AG20443 (cell line): Measurements from ENCODE around the gene TCP11L2.
A peak's percentile ranks its signal among the peaks of the same experiment; 100 is the strongest.
"Not testable (repeated sequence)": the region's sequence is repeated elsewhere in the genome, so short reads cannot be mapped to it uniquely, and the experiment has no call there.

Experiments
- DNase-seq: peaks from one replicate; pipeline ENCODE4 v3.0.0; 2012; ENCODE audit warnings: low spot score, mixed read lengths

The TCP11L2 gene

GRCh38 chr12:106307181-106307580, 4.6 kb downstream of the TCP11L2 start:
- DNase-seq: no peak

GRCh38 chr12:106308121-106308520, 5.6 kb downstream of the TCP11L2 start:
- no peak for DNase-seq

GRCh38 chr12:106308611-106309010, 6.1 kb downstream of the TCP11L2 start:
- DNase-seq: no peak

GRCh38 chr12:106309671-106310505, 7.4 kb downstream of the TCP11L2 start:
- peak; percentile 74 for DNase-seq

GRCh38 chr12:106310687-106311086, 8.2 kb downstream of the TCP11L2 start:
- DNase-seq: no peak

- DNase-seq: no peak
Observed at GRCh38 chr12:106311139-106311538, 8.6 kb downstream of the TCP11L2 start.

- DNase-seq: not testable (repeated sequence)
Observed at GRCh38 chr12:106313413-106313812, 10.9 kb downstream of the TCP11L2 start.

GRCh38 chr12:106315523-106315922, 13.0 kb downstream of the TCP11L2 start:
- DNase-seq: no peak

GRCh38 chr12:106317406-106318082, 15.0 kb downstream of the TCP11L2 start:
- DNase-seq: no peak

GRCh38 chr12:106321139-106321850, 18.8 kb downstream of the TCP11L2 start:
- DNase-seq: peak; percentile 21

- no peak for DNase-seq
Observed at GRCh38 chr12:106323537-106323936, 21.0 kb downstream of the TCP11L2 start.

GRCh38 chr12:106327309-106327869, 24.9 kb downstream of the TCP11L2 start:
- DNase-seq: no peak

- DNase-seq: no peak
Observed at GRCh38 chr12:106328735-106329134, 26.2 kb downstream of the TCP11L2 start.

GRCh38 chr12:106329231-106329982, 26.9 kb downstream of the TCP11L2 start:
- peak; percentile 17 for DNase-seq

GRCh38 chr12:106331599-106331998, 29.1 kb downstream of the TCP11L2 start:
- DNase-seq: no peak

GRCh38 chr12:106332536-106332935, 30.0 kb downstream of the TCP11L2 start:
- no peak for DNase-seq

GRCh38 chr12:106333010-106333409, 30.5 kb downstream of the TCP11L2 start:
- no peak for DNase-seq

- no peak for DNase-seq
Observed at GRCh38 chr12:106333756-106334155, 31.2 kb downstream of the TCP11L2 start.

GRCh38 chr12:106341086-106341877, 38.7 kb downstream of the TCP11L2 start:
- peak; percentile 25 for DNase-seq

GRCh38 chr12:106342397-106343213, 40.1 kb downstream of the TCP11L2 start:
- DNase-seq: peak; percentile 87
